LoVo (cell line): ENCODE data around the gene MOG.
"Not testable (repeated sequence)": the region's sequence is repeated elsewhere in the genome, so short reads cannot be mapped to it uniquely, and the experiment has no call there.

Experiments used
- DNase-seq: peaks from one replicate; pipeline ENCODE4 v3.0.0-alpha.2; 2016; ENCODE audit warnings: low spot score

MOG gene

DNA sequence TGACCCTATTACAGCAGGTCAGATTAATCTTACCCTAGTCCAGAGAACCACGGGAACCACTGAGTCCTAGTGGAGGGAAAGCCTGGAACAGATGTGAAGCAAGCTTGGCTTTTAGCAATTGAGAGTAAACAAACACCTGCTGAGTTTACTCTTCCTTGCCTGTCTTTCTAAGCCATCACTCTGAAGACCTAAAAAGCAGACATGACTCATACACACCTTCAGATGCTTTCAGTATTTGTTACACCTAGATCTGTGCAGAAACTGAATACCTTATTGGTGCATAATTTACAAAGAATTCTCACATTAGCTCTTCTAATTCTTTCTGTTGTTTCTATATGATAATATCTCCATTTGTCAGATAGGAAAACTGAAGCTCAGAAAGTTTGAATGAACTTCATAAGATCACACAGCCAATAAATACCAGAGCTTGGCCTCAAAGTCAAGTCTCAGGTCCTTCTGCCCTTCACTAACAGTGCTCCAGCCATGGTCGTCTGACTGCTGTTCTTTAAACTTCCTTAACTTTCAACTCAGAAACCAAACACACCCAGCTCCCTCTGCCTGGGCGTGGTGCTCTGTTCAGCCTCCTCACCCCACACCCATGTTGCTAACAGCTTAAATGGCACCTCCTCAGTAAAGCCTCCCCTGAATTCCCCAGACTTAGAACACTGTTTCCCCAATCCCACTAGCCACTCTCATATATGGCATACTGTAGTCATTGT lies 15.3 kb upstream of the MOG start:
- peak; percentile 28 for DNase-seq

DNA sequence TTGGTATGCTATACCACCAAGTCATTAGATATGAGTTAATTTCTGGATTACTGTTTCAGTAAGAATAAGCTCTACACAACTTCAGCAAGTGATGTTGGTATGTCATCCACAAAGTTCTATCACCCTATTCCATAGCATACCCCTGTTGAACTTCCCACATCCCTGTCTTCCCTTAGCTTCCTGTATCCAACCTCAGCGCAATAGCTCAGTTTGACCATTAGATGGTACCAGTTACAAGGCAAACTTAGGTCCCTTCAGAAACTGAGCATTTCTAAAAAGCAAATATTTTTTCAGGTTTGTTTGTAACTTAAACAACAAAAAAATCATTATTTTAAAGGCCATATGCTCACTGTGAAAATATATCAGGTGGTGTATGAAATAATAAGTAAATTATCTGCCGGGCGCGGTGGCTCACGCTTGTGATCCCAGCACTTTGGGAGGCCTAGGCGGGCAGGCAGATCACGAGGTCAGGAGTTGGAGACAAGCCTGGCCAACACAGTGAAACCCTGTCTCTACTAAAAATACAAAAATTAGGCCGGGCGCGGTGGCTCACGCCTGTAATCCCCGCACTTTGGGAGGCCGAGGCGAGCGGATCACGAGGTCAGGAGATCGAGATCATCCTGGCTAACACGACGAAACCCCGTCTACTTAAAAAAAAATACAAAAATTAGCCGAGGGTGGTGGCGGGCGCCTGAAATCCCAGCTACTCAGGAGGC lies 8.8 kb upstream of the MOG start:
- DNase-seq: peak; percentile 41

DNA sequence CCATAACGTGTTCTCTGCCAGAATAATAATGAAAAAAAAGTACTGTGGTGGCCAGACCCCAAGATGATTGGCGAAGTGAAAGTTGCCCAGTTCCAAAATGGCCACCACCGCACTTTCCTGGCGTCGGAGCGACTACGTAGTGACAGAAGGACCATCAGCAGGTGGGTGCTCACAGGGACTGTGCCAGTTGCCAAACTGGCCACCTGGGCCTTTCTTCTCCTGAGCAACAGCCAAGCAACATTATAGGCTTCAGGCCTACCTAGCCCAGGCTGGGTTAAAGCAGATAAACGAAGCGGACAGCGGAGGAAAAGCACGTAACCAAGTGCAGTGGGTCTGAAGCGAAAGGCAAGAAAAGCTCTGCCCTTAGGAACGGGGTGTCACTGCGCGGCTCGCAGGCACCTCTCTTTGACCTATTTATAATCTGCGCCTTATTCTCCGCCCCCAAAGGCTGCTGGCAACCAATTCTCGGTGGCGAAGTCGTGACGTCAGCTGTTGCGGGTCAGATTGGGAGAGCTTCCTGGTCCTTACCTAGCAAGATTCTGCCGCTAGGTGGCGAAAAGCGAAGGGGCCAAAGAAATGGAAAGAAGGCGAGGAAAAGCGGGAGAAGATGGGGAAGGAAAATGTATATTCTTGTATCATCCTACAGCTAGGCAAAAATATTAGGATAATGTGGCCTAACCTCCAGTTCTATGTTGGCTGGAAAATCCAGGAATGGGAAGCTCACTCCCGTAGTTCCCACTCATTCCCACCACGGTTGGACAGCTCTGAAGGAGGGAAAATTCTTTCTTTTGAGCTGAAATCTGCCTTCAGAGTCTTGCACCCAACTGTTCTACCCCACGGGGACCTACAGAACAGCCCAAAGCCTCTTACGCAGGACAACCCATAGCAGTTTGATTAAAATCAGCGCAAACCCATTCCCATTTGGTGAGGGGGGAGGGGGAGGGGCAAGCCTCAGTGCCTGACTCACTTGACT lies 6.9 kb upstream of the MOG start:
- DNase-seq: peak; percentile 99

DNA sequence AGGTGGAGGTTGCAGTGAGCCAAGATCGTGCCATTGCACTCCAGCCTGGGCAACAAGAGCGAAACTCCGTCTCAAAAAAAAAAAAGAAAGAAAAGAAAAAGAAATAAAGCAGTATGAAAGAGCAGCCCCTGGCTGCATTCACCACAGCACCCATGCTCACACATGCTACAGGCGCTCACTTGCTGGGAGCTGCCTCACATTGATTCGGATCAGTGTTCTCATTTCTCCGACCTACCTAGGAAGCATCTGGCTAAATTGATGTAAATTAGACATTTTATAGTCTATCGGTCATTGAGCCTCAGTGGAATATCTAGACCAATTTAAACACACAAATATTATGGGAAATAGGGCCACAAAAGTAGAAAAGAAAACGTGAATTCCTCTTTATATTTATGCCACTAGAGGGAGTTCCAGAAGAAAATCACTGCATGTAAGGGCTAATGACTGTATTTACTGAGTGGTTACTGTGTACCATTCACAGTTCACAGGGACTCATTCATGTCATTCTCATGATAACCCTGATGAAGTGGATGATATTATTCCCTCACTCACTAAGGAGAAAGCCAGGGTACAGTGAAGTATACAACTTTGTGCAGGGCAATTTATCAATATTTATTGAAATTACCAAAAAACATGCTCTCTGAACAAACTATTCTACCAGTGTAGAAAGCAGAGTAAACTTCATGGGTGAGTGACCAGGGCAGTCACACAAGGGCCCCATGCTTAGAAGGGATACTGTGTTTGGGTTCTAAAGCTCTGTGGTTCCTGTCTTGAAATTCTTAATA lies 5.3 kb upstream of the MOG start:
- peak; percentile 57 for DNase-seq

DNA sequence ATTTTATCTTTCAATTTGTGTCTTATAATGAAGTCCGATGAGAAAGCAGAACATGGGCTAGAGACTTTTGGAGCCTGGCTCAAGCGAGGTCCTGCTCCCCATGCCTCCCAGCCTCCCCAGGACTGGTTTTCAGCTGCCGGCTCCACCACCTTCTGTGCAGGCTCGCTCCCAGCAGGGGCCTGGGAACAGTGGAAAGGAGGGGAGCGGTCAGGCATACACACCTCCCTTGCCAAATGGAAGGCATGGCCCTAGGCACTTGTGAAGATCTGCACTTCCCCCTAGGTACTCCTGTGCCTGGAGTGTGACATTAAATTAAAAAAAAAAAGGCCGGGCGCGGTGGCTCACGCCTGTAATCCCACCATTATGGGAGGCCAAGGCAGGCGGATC lies 4.7 kb upstream of the MOG start:
- DNase-seq: no peak

DNA sequence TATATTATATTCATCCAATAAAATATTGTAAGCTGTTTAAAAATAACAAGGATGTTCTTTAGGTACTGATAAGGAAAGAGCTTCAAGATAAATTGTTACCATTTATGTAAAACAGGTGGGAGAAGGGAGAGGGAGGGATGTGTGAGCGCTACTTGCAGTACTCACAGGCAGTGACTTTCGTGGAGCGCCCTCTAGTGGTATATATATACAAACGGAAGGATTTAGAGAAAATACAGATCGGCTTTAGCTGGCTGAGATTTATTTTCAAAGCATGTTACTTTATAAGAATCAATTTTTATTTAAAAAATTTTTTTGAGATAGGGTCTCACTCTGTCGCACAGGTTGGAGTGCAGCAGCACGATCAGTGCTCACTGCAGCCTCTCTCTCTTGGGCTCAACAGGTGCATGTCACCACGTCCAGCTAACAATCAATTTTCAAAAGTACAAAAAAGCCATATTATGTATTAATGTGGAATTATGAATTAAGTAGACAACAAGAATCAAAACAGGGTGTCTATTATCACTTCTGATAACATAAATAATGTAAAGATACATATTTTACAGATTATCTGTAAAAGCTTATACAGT lies 3.3 kb upstream of the MOG start:
- peak; percentile 82 for DNase-seq

DNA sequence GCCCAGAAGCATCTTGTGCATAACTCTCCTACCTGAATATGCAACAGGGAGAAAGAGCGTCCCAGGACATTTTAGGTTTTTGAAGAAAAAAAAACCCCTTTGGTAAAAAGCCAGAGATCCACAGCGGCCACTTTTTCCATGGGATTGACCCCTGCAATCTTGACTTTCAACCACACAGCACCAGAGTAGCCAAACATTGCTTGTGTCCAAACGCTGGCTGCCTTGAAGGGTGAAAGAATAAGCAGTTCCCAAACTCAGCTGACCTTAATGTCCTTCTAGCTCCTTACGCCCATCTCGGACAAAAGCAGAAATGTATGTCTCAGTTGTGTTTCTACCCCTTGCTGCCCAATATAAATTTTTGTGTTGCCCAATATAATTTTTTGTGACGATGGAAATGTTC lies 1.2 kb upstream of the MOG start:
- DNase-seq: no peak

DNA sequence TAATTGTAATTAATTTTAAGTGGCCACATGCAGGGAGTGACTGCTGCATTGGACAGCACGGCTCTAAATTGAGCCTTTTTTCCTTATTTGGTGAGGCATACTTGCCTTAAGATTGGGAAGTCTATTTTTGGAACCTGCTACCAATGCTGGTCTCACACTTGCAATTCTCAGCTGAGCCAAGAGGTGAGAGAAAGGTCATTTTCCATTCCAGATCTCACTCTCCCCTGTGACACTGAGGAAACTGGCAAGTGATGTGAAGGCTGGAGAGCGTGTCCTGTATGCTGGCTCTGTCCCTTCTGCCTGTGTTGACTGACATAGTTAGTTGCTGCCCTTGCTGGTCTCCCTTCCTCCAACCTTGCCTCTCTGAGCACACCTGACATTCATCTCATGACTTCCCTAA lies 735 bp upstream of the MOG start:
- DNase-seq: no peak

DNA sequence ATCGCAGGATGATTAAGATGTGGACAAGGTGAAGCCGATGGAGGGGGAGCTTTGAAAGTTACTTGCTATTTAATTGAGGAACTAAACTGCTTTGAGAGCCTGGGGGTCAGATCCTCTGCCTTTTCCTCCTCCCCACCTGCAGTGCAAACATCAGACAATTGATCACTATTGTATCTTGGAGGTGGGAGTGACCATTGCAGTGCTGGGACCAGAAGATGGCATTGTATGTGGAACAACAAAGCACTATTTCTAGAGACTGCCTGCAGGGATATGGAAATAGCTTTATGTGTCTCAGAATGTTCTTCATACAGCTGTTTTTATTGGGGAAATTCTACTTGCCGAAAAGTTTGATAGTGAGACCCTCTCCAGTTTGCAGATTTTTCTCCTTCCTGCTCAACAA lies 4.2 kb downstream of the MOG start:
- DNase-seq: no peak

DNA sequence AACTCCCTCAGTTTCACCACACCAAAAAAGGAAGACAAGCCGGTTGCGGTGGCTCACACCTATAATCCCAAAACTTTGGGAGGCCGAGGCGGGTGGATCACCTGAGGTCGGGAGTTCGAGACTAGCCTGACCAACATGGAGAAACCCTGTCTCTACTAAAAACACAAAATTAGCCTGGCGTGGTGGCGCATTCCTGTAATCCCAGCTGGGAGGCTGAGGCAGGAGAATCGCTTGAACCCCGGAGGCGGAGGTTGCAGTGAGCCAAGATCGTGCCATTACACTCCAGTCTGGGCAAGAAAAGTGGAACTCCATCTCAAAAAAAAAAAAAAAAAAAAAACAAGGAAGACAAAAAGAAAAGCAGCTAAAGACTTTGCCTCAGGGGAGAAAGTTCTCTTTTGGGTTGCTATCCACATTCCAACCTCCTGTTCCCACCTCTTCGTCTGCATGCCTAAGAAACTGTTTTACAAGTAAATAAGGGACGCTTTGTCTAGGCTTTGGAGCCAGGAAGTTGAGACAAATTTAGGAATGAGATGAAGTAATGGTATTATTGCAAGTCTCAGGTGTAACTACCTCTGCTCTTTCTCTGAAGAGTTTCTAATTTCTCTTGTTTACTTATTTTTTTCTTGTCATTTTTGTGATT lies 4.7 kb downstream of the MOG start:
- not testable (repeated sequence) for DNase-seq

DNA sequence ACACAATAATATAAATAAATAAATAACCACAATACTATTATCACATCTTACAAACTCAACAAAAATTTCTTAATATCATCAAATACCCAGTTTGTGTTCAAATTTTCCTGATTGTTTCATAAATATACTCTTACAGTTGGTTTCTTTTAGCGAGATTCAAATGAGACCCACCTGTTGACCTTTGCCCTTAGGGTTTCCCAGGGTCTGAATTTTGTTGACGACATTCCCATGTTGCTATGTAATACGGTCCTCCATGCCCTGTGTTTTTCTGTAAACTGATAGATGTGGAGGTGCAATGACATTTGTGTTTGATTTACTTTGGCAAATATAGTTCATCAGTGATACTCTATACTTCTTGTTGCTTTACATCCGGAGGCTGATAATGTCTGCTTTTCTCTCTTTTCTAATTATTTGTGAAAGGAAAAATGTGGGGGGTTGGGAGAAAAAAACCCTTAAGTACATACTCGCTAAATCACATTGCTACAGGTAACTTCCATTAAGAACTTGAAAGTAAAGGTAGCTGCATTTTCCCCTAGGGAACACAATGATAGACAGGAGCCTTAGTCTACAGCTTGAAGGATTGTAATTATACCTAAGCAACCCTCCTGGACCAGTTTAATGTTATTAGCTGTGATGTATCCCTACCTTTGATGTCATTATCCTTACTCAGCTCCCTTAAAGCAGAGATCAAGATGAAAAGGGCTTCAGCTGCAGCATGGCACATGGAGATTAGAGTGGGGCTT lies 6.6 kb downstream of the MOG start:
- DNase-seq: no peak

DNA sequence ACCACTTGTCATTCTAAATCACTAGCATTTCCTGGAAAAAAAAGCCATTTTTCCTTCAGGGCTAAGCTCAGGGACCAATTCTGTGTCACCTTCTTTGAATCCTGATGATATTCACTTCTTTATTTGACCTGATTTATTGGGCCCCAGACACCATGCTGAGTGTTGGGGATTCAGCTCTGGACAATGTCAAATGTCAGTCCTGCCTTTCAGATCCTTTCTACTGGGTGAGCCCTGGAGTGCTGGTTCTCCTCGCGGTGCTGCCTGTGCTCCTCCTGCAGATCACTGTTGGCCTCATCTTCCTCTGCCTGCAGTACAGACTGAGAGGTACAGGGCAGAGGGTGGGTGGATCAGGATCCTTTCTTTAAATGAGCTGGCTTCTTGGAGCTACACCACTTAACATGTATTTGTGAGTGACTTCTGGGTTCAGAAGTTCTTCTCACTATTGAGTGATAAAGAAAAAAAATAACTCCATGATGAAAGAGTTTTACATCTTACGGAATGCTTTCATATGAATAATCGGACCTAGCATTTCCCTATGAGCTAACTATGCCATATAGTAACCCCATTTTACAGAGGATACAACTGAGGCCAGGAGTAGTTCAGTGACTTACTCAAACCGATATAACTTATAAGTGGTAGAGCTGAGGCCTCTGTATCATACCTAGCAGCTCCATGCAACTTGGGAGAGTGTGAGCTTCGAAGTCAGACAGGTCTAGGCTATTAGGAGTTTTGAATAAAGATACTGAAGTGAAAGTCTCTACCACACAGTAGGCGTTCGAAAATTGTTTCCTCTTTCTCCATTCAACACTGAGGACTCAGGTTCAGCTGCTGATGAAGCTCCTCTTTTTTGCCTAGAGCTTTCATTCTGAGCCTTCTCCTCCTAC lies 9.3 kb downstream of the MOG start:
- DNase-seq: no peak

DNA sequence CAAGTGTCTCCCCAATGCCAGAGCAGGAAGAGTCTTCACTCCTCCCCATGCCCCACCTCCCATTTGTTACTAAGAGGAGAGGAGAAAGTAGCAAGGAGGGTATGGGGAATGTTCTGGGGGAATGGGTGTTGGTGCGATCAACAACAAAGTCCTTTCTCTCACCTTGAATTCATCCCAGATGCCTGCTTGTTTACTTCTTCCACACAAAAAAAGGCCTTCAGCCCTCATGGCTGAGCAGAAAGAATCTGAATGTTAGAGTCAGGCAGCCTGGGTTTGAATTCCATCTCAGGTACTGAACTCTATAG lies 9.9 kb downstream of the MOG start:
- no peak for DNase-seq

DNA sequence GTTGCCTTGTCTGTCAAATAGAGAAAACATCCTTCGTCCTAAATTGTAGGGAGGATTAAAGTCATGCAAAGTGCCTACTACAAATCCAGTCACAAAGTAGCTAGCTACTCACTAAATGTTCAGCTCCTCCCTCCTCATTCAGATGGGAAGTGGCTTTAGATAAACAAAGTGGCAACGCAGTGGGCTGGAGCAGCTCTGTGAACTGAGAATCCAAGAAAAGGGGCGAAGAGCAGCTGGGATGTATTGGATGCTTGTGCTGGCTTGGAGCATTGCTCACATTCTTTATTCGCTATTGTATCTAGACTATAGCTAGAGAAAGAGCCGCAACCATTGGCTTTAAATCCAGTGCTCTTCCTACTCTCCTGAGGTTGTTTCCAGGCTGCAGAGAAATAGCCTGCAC lies 10.3 kb downstream of the MOG start:
- no peak for DNase-seq

DNA sequence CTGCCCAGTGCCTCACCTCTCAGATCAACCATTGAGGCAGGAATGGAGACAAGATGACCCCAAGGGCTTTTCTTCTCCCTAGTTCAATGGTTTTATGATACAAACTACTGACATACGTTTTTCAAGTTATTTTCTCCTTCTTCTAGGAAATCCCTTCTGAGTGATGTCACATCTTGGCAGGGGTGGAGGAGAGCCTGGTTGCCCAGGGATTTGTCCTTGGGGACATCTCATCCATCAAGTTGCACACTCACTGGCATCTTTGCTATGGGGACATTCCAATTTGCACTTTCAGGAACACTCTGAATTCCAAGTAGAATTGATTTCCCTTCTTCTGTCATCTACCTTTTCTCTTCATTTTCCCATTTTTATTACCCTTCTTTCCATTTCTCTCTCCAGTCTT lies 14.1 kb downstream of the MOG start:
- no peak for DNase-seq

DNA sequence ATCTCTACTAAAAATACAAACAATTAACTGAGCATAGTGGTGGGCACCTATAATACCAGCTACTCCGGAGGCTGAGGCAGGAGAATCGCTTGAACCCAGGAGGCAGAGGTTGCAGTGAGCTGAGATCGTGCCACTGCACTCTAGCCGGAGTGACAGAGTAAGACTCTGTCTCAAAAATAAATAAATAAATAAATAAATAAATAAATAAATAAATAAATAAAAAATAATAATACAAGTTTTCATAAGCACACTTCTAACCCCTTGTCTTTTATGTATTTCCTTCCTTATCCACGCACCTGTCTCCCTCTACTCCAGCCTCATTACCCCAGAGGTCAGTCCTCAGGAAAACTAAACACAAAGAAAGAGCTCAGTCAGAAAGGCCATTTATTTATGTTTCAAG lies 15.2 kb downstream of the MOG start:
- not testable (repeated sequence) for DNase-seq

DNA sequence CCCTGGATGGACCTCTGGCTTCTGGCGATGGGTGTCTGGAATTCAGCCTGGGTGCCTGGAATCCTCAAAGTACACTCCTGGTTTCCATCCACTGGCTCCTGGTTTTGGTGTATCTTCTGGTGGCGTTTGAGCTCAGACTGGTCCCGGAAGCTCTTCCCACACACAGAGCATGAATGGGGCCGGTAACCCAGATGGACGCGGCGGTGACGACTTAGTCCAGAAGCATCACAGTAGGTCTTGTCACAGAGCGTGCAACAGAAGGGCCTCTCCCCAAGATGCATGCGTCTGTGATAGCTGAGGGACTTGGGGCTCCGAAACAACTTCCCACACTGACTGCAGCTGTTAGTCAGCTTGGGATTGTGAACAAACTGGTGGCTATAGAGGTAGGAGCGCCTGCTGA lies 16.3 kb downstream of the MOG start:
- DNase-seq: no peak

DNA sequence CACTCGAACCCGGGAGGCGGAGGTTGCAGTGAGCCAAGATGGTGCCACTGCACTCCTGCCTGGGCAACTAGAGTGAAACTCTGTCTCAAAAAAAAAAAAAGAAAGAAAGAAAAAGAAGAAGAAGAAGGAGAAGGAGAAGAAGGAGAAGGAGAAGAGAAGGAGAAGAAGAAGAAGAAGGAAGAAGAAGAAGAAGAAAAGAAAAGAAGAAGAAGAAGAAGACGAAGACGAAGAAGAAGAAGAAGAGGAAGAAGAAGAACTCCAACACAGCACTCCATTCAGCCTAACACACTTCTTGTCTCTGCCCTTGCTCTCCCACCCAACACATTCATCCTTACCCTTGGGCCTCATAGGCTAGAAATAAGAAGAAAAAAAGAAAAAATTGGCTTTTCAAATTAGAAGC lies 17.1 kb downstream of the MOG start:
- no peak for DNase-seq

DNA sequence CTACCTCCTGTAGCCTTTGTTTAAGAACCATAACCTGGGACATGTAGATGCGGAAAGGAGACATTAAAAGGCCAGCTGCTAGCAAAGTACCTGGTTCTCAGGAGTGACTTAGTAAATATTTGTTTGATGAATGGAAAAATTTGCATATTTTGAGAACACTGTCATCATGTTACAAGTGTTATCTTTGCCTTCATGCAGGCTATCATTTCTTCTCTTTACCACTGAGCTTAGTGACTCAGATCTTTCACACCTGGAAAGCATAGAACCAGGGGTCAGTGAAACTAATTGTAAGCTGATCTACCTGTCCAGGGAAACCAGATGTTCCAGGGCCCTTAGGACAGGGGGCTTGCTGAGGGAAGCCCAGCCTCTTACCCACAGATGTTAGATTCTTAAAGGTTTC lies 18.7 kb downstream of the MOG start:
- no peak for DNase-seq
